Esophagus (tissue), 2 donors: ENCODE results near the gene SLC25A41. TPM values are rescaled to one million over a fixed set of nuclear protein-coding genes. Genes with fewer than 3 reads are reported as not detected.
A peak's percentile ranks its signal among the peaks of the same experiment; 100 is the strongest.
"Not testable (repeated sequence)": the region's sequence is repeated elsewhere in the genome, so short reads cannot be mapped to it uniquely, and the experiment has no call there.

ENCODE experiments used
- H3K27ac ChIP-seq, 2 donors: one replicate each; pipeline ENCODE4 v1.5.1; 2013; ENCODE audit warnings: low read depth in 2 of 2, mild to moderate bottlenecking in 2 of 2, inconsistent platforms in 1 of 2, low read length in 1 of 2, moderate library complexity in 1 of 2
- H3K27me3 ChIP-seq, 2 donors: one replicate each; pipeline ENCODE4 v1.6.1; 2013; ENCODE audit warnings: low read length in 2 of 2, control low read depth in 1 of 2, mild to moderate bottlenecking in 1 of 2; ENCODE audit not compliant: insufficient read depth in 2 of 2, control insufficient read depth in 1 of 2
- H3K36me3 ChIP-seq, 2 donors: one replicate each; pipeline ENCODE4 v1.6.1; 2013; ENCODE audit warnings: low read length in 1 of 2; ENCODE audit not compliant: control insufficient read depth in 2 of 2, insufficient read depth in 2 of 2
- H3K4me1 ChIP-seq, 2 donors: one replicate each; pipeline ENCODE4 v1.6.1; 2013; ENCODE audit warnings: low read length in 1 of 2; ENCODE audit not compliant: control insufficient read depth in 2 of 2, insufficient read depth in 2 of 2
- H3K4me3 ChIP-seq, 2 donors: one replicate each; pipeline ENCODE4 v1.5.1; 2013; ENCODE audit warnings: low read length in 2 of 2, mild to moderate bottlenecking in 2 of 2, low read depth in 1 of 2, moderate library complexity in 1 of 2
- H3K9me3 ChIP-seq, 2 donors: one replicate each; pipeline ENCODE4 v1.6.1; 2013; ENCODE audit warnings: mild to moderate bottlenecking in 2 of 2, low read depth in 1 of 2, low read length in 1 of 2, moderate library complexity in 1 of 2; ENCODE audit not compliant: control insufficient read depth in 2 of 2, insufficient read depth in 1 of 2
- WGBS, 2 donors: extraction: QIAGEN DNeasy Blood & Tissue Kit; methylation state at CpG; one replicate each; pipeline ENCODE4 v1.1.7; 2013; 5-methylcytosine and 5-hydroxymethylcytosine counted together
- polyA plus RNA-seq, 2 donors: library from polyadenylated mRNA; stranded (reverse); fragments of 200-250 nt; gene quantifications; one replicate each; pipeline ENCODE4 v1.2.3, GENCODE V29; 2013
- donor health status: healthy with polysubstance abuse.
- donor health status: Bipolar disorder and iron deficiency.

The SLC25A41 gene
- polyA plus RNA-seq, 2 donors: 0.36 to 1.4 TPM

DNA sequence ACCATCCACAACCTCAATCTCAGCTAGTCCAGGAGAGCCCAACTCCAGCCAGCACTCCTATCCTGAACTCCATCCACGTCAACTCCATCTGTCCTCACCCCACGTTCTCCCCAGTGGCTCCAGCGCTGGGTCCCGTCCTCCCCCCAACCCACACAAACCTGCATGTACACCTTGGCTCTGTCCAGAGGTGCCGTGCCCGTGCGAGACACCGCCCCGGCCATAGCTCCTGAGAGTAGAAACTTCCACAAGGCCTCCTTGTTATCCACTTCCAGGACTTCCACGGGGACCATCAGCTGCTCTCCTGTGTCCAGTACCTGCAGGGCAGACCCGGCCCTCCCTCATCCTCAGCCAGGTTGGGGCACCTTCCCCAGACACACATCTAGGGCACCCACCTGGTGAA is 1.7 kb downstream of the SLC25A41 start:
- Histone ChIP-seq H3K4me1 (no peaks in the 10 kb centered on the region), H3K27me3 (no peaks in the 10 kb centered on the region), H3K4me3 (no peak overlapping the region), H3K27ac (no peak overlapping the region), H3K36me3 (no peaks in the 10 kb centered on the region), H3K9me3 (no peaks in the 10 kb centered on the region)
- WGBS, 2 donors: 93 to 94% methylated on average over 11 of the region's 11 CpGs

DNA sequence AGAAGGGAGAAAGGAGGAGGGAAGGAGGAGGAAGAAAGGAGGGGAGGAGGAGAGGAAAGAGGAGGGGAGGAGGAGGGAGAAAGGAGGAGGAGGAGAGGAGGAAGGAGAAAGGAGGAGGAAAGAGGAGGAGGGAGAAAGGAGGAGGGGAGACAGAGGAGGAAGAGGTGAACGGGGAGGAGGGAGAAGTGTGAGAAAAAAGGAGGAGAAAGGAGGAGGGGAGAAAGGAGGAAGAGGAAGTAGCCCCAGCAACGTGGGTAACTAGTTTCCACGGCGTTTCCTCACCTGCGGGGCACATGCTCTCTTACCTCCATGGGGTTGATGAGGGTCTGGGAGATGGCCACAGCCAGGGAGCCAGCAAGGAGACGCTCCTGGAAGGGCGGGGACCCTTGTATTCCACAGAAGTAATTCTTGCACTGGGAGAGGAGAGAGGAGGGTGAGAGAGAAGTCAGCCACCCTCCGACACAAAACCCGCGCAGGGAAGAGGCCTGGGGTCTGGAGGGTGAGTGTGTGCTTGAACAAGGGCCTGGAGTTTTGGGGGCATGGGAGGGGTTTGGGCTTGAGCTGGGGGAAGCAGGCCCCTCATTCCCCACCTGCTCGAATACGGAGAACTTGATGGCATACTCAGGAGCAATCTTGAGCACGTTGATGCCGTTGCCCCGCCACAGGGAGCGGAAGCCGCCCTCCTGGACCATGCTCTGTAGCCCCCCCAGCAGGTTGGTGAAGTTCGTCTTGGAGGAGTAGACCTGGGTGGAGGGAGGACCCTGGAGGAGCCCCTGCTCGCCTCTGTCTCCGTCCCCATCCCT is 3.9 kb downstream of the SLC25A41 start:
- Histone ChIP-seq H3K4me3 (no peak overlapping the region), H3K36me3 (no peaks in the 10 kb centered on the region), H3K27me3 (no peaks in the 10 kb centered on the region), H3K9me3 (no peaks in the 10 kb centered on the region), H3K27ac (no peak overlapping the region), H3K4me1 (peaks cover 0 to 3% of the 10 kb centered on the region in 2 donors)
- 66 to 67% methylated on average over 20 of the region's 20 CpGs for WGBS, 2 donors

DNA sequence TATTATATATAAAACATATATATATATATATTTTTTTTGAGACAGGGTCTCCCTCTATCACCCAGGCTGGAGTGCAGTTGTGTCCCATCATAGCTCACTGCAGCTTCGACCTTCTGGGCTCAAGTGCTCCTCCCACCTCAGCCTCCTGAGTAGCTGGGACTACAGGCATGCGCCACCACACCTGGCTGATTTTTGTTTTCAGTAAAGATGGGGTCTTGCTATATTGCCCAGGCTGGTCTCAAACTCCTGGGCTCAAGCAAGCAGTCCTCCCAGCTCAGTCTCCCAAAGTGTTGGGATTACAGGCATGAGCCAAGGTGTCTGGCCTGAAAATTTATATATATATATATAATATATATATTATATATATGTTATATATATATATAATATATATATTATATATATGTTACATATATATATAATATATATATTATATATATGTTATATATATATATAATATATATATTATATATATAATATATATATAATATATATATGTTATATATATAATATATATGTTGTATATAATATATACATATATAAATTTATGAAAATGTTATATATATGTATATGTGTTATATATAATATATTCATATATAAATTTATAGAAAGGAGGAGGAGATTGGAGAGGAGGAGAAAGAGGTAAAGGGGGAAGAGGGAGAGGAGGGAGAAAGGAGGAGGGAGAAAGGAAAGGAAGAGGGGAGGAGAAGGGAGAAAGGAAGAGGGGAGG is 4.7 kb downstream of the SLC25A41 start:
- H3K27ac ChIP-seq, H3K9me3 ChIP-seq: not testable (repeated sequence)
- WGBS, 2 donors: 88 to 90% methylated on average over 2 of the region's 2 CpGs

GRCh38 chr19:6427131-6427530 is 6.4 kb downstream of the SLC25A41 start:
- no peaks in the 10 kb centered on the region for H3K36me3 ChIP-seq
- H3K4me1 ChIP-seq: peaks cover 0 to 10% of the 10 kb centered on the region in 2 donors
- H3K4me3 ChIP-seq: no peak overlapping the region
- no peaks in the 10 kb centered on the region for H3K9me3 ChIP-seq
- H3K27ac ChIP-seq: no peak overlapping the region
- no peaks in the 10 kb centered on the region for H3K27me3 ChIP-seq
- WGBS, 2 donors: 94 to 95% methylated on average over 18 of the region's 18 CpGs

More for the DNA sequence above, 4.7 kb downstream of the SLC25A41 start:
- H3K36me3 ChIP-seq, H3K4me3 ChIP-seq, H3K4me1 ChIP-seq, H3K27me3 ChIP-seq: not testable (repeated sequence)

- 91 to 94% methylated on average over 21 of the region's 21 CpGs for WGBS, 2 donors
- Histone ChIP-seq H3K4me1 (peaks cover 0 to 10% of the 10 kb centered on the region in 2 donors), H3K27ac (peak overlapping the region; percentile 85 to 93), H3K9me3 (no peaks in the 10 kb centered on the region), H3K36me3 (peaks cover 3 to 8% of the 10 kb centered on the region in 2 donors), H3K4me3 (peak overlapping the region; percentile 5 to 30), H3K27me3 (no peaks in the 10 kb centered on the region)
Measured at GRCh38 chr19:6425732-6426620, 7.6 kb downstream of the SLC25A41 start.

- H3K27me3 ChIP-seq: no peaks in the 10 kb centered on the region
- WGBS, 2 donors: 7 to 9% methylated on average over 43 of the region's 43 CpGs
- H3K4me1 ChIP-seq: peaks cover 0 to 10% of the 10 kb centered on the region in 2 donors
- peak overlapping the region; percentile 85 to 93 for H3K27ac ChIP-seq
- H3K36me3 ChIP-seq: peaks cover 5 to 17% of the 10 kb centered on the region in 2 donors
- no peaks in the 10 kb centered on the region for H3K9me3 ChIP-seq
- peak overlapping the region; percentile 5 to 30 for H3K4me3 ChIP-seq
Measured at GRCh38 chr19:6424939-6425731, 8.4 kb downstream of the SLC25A41 start.

DNA sequence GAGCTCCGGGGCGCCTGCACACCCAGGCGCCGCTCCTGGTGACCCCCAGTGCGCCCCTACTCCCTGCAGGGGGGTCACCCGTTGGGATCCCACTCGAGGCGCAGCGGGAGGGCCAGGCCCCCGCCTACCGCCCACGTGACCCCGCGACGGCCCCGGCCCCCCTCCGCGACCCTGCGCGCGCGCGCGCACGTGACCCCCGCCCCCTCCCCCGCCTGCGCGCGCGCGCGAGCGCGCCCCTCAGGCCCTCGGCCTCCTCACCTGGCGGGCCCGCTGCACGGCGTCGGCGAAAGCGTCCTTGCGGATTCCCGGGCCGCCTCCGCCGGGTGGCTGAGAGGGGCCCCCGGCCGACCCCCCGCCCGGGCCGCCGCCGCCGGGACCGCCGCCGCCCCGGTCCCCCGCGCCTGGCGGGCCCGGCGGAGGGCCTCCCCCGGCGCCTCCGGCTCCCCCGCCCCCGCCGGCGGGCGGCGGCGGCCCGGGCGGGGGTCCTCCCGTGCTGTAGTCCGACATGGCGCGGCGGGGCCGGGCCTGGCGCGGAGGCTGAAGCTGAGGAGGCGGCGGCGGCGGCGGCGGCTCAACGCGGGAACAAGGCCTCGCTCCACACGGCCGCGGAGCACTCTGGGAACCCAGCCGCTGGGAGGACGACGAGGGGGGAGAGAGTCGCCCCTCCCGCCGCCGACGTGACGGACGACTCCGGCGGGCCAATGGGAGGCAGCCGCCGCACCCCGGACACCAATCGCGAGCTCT is 9.2 kb downstream of the SLC25A41 start, which contains the start of gene KHSRP:
TSS of gene KHSRP (minus strand) at position 617 of the 744 bp plus-strand sequence. CDS start at position 507, 110 bp downstream.
- H3K4me3 ChIP-seq: peak within 1 kb of the TSS; percentile 74 to 95
- WGBS, 2 donors: 1% methylated on average over 65 to 114 of the region's 114 CpGs
- peaks cover 9 to 23% of the 10 kb centered on the region in 2 donors for H3K36me3 ChIP-seq
- peaks cover 0 to 10% of the 10 kb centered on the region in 2 donors for H3K4me1 ChIP-seq
- peak within 1 kb of the TSS; percentile 85 to 93 for H3K27ac ChIP-seq
- H3K9me3 ChIP-seq: no peaks in the 10 kb centered on the region
- no peaks in the 10 kb centered on the region for H3K27me3 ChIP-seq

DNA sequence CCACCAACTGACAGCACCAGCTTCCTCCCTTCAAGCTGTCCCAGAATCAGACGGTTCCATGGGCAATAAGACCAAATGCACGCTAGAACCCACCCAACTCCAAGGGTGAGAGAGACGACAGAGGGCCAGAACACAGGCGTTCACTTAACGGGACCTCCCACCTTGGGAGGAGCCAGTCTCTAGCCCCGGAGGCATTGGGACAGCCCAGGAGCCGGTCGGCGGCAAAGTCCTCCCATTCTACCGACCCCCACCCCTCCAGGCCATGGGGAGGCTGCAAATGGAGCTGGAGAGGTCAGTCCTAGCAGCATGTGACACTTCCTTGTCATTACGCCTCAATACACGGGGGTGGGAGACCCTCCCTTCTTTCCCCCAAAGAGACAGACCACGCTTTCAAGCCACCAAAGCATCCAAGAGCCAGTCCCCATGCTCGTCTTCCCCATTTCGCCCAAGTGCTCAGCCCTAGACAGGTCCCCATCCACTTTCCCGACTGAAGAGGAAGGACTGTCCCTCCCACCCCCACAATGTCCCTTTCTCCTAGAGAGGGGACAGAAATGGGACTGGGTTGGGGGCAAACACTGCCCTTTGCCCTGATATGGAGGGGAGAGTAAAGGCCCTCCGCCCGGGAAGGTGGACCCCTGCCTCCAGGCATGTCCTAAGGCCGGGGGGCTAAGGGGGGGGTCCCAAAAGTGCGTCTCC is 9.9 kb downstream of the SLC25A41 start:
- Histone ChIP-seq H3K27ac (peak overlapping the region; percentile 67 to 79), H3K4me3 (peak overlapping the region; percentile 74 to 95), H3K4me1 (peaks cover 0 to 10% of the 10 kb centered on the region in 2 donors), H3K9me3 (no peaks in the 10 kb centered on the region), H3K27me3 (no peaks in the 10 kb centered on the region), H3K36me3 (peaks cover 15 to 29% of the 10 kb centered on the region in 2 donors)
- 1% methylated on average over 19 to 20 of the region's 20 CpGs for WGBS, 2 donors
